Stimulated activated CD4-positive, alpha-beta T cell treated with anti-CD3 and anti-CD28 coated beads, Interleukin-1b, Interleukin-23, amount 100 ng/mL, for 4 hours (primary cell): ENCODE data around the gene UXS1.

Experiments
- DNase-seq, 2 donors: peaks; one replicate each; pipeline ENCODE4 v3.0.0-alpha.2; 2020; ENCODE audit warnings: low read depth in 2 of 2

The UXS1 gene

DNA sequence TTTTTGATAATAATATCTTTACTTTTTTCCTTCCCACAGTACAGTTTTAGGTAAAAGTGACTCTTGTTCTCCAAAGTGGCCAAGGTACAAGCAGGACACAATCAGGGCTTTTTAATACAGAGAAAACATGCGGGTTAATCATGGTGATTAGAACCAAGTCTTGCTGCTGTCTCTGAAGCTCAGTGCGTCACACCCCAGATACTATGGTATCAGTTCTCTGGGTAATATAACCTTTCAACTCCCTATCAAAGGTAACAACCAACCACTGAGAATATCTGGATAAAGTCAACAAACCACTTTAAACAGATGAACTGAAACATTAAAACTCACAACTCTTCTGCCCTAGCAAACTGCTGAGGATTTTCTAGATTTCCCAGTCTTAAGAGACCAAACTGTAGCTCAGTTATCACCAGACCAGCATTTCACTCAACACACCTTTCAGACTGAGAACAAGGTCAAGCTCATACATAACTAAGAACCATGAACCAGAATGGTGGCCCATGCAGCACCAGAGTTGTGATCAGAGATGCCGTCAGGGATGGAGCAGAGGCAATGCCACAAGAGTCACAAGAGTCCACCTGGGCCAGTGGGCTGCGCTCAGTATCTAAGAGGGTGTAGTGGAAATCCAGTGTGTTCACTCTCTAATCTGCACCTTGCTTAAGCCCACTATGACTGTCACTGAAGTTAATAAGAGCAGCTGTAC is 103.0 kb downstream of the UXS1 start:
- no peak for DNase-seq

- DNase-seq: no peak
These were observed 104.5 kb downstream of the UXS1 start for GRCh38 chr2:106089611-106090010.

DNA sequence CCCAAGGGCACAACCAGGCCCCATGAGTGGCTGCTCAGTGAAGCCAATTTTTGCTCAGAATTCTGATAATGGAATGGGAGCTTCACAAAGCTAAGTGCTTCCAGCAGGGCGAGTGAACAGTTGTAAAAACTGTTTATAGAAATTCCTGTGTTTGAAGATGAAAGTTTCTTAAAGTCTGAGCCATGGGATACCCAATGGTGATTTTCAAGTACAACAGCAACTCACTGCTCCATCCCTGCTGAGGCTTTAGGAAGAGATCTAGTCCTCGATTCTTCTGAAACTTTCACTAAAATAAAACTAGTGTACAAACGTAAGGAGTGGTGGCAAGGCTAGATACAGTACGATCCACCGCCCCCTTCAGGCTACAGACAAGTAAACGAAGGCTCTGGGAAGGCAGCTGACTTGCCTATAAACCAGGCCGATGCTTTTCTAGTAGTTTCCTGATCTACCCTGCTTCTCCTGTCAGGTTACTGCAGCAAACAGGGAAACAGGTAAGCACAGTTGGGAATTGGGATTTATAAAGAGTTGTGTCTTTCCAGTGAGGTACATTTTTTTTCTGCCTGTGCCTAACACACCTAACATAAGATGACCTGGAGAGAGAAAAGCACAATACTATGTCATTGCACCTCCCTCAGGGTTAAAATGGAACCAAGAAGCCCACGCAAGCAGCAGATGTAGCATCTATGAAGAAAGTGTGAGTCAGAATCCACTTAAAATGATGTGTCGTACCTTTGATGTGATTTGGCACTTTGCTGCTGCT is 108.7 kb downstream of the UXS1 start:
- DNase-seq: peak in 1 of 2 donors; percentile 30

- DNase-seq: no peak
These were observed 113.1 kb downstream of the UXS1 start for GRCh38 chr2:106080959-106081358.

DNA sequence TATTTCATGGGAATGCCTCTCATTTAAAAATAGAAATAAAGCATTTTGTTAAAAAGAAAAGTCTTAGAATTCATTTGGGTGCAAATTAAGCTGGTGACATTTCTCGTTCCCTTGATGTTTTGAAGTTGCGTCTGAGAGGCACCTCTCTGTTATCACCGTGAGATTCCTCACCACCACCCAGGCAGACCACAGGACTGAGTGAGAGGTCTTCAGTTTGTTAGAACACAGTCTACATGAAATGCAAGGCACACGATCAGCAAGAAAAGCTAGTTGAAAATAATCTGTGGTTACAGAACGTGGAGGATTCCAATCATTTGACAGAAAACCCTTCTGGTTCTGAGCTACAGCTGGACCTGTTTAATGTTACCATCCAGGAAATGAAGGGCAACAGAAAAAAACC is 116.0 kb downstream of the UXS1 start:
- no peak for DNase-seq

GRCh38 chr2:106076941-106077340 is 117.2 kb downstream of the UXS1 start:
- no peak for DNase-seq

DNA sequence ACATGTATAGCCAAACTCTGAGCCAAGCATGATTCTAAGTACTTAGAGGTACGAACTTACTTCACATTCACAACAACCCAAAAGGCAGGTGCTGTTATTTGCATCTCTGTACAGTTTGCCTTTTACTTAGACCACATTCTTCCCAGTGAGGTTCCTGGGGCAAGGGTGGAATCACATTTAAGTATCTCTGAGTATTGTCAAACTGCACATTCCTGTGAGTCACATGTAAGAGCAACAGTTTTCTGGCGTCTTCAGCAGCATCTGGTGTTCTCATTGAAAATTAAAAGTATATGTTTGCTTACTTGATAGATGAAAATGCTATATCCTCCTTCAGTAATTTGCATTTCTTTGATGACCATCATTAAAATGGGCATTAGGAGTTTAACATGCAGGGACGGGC is 119.1 kb downstream of the UXS1 start:
- no peak for DNase-seq

GRCh38 chr2:106073678-106074406 is 120.3 kb downstream of the UXS1 start:
- no peak for DNase-seq

- no peak for DNase-seq
These were observed 123.9 kb downstream of the UXS1 start for GRCh38 chr2:106070181-106070580.

- no peak for DNase-seq
These were observed 125.7 kb downstream of the UXS1 start for GRCh38 chr2:106068451-106068850.

DNA sequence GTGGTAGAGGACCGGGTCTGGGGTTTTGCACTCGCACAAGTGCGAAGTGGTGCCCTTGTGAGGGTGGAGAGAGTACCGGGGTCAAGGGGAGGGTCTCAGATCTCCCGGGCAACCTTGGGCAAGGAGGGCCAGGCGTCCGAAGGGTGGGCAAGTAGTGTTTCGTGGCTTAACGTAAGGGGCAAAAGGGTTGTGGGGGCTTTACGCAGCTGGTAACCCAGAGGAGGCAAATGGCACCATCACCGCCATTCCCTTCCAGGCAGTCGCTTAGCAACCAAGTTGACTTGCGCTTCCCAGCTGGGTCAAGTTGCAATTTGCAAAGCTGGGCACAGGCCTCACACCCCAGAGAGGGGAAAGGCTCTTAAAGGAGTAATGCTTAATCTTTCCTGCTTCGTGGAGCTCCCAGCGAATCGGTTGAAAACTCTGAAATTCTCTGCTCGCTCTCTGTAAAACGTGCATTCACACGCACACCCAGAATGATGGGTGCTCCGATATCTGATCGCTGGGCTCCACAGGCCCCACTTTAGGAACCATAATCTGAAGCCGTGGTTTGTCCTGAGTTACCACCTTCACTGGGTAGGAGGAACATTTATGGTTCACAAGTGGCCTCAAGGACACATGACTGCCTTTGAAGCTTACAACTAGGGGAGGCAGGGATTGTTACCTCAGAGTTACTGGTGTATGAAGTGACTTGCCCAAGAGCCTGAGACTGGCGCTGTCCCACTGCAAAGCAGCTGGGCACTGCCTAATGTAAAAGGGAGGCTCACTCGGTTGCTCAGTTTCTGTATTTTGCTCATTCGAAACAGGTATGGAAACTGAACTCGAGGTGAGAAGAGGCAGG is 127.9 kb downstream of the UXS1 start:
- no peak for DNase-seq

DNA sequence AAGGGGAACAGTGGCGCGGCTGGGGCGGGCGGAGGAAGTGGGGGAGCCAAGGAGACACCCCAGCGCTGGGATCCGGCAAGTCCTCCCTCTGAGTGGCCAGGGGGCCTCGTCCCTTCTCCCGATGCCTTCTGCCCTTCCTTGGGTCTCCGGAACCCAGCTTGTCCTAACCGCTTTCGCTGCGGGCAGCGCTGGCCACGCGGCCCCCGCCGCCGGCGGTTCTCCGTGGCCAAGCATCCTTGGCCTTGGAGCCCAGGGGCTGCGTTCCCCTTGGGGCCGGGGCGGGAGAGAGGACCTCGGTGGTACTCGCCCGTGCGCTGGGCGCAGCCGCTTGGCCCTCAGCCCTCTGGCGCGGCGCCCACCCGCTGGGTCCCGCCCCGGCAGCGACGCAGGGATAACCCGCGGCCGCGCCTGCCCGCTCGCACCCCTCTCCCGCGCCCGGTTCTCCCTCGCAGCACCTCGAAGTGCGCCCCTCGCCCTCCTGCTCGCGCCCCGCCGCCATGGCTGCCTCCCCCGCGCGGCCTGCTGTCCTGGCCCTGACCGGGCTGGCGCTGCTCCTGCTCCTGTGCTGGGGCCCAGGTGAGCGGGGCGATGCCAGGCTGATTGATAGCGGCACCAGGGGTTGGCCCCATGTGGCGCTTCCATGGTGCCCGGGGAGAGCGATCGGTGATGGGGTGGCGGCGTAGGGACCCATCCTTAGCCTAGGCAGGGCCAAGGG is 128.7 kb downstream of the UXS1 start:
- no peak for DNase-seq

DNA sequence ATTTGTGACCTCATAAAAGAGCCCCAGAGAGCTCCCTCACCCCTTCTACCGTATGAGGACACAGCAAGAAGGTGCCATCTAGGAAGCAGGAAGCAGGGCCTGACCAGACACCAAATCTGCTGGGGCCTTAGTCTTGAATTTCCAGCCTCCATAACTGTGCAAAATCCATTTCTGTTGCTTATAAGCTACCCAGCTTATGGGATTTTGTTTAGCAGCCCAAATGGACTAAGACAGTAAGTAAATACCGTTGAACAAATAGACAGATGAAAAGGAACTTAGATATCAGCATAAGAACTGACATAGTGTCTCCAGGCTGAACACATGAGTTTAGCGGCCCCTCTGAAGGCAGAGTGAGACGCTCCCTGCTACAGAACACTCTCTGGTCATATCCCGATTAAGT is 130.9 kb downstream of the UXS1 start:
- DNase-seq: no peak

DNA sequence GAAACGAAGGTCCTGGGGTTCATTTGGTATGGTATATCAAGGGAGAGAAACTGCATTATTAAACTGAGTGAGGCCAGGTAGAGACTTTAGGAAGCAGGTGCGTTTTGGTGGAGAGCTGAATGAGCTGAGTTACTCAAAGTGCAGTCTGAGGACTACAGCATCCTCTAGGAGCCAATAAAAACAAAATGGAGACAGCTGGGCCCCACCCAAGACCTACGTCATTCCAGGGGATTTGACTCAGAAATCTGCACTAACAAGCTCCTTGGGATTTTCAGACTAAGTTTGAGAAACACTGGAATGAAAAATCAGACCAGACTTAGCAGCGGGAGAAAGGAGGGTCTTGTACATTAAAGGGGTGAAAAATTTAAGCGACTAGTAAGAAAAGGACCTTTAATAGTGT is 131.5 kb downstream of the UXS1 start:
- DNase-seq: no peak

- DNase-seq: no peak
These were observed 132.3 kb downstream of the UXS1 start for GRCh38 chr2:106061611-106062349.

DNA sequence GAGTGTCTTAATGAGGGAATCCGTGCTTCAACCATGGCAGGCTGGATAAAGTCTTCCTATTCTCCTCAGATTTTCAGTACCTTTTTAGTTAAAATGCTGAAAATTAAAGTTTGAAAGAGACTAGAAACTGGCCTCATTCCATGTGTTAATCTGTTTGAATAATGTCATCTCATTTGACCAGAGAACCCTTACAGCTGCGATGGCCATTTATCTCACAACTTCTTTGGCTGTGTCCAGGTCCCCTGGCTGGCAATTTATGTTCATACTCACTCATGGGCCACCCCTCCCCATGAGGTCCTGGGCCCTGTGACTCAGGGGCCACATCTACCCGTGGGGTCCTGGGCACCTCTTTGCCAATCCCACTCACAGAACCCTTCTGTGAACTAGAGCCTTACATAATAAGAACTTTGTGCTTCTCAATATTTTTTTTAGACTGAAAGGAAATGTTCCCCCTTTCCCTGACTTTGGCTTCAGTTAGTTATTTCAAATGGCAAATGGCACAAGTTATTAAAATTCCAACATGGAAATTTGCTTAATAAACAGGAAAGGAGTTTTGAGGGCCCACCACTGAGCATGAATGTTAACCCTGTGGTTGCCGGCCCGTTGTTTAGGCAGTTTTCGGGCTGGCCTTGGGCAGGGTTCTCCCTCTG is 134.6 kb downstream of the UXS1 start:
- DNase-seq: no peak

- DNase-seq: no peak
These were observed 135.5 kb downstream of the UXS1 start for GRCh38 chr2:106058469-106059137.

- DNase-seq: no peak
These were observed 136.9 kb downstream of the UXS1 start for GRCh38 chr2:106057206-106057605.

DNA sequence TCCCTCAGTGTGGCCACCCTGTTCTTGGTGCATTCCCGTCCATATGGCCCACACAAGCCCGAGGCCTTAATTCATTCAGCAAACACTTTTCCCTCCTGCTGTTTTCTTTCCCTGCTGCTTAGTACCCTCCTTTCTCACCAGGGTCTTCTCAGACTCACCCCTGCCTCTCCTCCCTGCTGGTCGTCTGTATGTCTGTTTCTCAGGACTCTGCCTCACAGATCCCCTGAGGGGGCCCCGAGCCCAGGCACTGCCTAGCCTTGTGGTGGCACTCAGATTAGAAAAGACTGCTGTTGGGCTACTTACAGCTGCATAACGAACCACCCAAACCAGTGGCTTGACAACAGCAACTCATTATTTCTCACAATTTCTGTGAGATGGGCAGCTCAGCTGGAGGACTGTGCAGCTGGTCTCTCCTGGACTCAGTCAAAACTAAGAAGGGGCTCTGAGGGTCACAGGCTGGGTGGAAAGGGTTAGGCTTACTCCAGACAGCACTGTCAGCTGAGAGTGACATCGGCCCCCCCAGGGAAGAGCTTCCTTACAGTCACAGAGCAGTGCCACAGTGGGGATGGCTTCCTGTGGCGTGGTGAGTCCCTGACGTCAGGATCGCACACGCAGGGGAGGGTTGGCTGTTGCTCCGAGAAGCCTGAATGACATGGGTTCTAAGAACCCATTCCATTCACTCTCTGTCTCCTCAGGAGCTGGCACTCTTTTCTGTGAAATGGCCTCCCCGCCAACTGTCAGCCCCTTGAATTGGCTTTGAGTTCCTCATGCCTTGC is 139.0 kb downstream of the UXS1 start:
- no peak for DNase-seq
